CD1c-positive myeloid dendritic cell (primary cell): ENCODE results near the gene DLG2.

Experiments
- DNase-seq: peaks from one replicate; pipeline ENCODE4 v3.0.0-alpha.2; 2016; ENCODE audit errors: extremely low spot score

The DLG2 gene

DNA sequence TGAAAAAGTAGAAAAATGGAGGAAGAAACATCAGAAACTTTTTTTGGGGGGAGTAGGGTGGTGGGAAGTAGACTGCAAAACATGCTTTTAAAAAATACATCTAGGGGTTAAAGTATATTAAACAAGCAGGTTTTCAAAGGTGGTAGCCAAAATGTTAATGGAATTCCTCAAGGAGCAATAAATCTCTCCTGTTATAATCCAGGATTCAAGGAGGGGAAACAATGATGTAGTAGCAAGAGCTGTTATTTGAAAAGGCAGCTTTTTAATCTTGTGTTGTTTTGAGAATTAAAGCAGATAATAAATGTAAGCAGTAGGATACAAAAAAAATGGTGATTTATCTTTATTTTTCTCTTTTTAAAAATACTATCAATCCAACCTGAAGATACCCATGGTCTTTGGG is 1604.4 kb downstream of the DLG2 start:
- no peak for DNase-seq

DNA sequence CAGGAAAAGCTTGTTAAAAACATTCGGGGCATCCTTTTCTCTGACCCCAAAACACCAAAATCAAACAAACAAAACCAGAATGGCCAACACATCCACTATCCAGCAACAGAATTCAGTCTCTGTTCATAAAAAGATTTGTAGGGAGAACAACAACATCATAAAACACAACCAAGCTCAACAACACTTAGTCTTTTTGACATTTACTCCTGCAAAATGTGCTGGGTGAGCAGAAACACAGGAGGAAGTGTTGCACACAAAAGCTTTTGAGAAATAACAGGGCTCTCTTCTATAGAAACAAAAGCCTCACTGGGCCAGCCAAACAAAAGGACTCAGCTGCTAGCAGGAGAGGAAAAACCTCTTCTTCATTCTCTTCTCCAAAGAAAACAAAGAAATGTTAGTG is 1604.9 kb downstream of the DLG2 start:
- DNase-seq: no peak

DNA sequence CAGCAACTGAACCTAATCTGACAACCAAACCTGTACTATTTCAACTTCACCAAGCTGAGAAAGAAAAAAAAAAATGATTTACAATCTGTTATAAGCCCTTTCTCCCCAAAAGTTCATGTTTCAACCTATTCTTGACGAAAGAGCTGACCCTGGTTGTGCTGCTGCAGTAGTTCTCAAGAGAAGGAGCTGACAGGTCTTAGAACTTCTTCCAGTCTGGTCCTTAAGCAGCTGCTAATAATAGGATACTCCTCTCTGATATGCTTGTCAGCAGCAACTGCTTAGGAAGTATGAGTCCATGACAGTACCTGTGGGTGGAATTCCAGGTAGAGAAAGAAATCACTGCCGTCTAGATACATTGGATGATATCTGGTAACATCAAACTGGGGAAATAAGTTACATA is 1605.9 kb downstream of the DLG2 start:
- DNase-seq: no peak

DNA sequence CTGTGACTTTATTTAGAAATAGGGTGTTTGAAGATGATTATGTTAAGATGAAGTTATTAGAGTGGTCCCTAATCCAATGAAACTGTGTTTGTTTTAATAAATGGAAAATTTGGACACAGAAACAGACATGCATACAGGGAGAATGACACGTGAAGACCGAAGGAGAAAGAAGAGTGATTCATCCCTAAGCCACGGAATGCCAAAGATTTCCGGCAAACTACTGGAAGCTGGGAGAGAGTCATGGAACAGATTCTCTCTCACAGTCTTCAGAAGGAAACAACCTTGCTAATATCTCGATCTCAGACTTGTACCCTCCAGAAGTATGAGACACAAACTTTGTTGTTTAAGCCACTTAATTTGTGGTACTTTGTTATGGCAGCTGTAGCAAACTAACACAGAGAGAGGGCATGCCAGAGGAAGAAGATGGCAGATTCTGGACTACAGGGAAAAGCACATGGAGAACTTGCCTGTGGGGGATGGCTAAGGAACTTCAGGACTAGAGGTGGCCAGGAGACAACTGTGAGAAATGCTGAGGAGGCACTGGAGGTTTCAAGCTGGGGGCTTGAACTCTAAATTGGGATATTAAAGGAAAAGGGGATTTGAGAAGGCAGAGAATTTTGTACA is 1607.5 kb downstream of the DLG2 start:
- no peak for DNase-seq

DNA sequence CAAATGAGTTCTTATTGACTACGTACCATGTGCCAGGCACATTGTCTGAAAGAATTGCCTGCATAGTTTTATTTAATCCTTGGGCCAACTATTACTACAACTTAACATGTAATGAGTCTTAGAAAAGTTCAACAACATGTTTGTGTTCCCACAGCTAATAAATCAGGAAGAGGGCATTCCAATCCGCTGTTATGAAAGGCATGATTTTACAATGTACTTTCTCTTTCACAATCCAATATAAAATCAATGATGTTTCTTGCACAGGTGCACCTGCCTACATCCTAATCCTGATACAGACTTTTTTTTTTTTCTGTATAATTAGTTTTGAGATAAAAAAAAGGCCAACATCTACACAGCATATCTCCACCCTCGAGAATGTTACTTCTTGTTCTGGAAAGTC is 1612.6 kb downstream of the DLG2 start:
- DNase-seq: no peak

DNA sequence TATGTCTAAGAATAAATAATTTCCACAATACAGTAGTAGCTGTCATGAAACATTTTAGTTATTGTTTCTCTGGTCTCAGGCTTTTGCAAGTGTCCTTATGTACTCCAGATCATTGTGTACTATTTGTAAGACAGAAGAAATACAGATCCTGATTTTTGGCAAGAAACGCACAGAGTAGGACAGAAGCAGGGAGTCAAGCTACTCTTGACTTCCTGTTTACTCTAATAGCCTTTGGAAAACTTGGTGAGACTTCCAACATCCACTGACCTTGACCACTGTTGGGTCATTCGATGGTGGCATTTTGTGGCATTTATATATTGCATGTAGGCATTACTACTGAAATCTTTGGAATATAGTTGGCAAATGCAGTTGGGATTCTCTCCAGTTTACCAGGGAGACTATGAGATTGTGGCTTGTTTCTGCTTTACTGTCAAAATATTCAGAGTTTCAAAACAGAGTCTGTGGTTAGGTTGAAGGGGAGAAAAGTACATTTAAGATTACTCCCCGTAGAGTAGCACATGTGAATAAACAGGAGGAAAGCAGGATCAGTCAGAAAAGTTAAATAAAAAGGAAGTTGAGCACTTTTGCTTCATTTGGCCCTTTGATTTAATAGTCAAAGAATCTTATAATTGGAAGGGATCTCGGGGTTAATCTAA is 1614.8 kb downstream of the DLG2 start:
- DNase-seq: no peak

DNA sequence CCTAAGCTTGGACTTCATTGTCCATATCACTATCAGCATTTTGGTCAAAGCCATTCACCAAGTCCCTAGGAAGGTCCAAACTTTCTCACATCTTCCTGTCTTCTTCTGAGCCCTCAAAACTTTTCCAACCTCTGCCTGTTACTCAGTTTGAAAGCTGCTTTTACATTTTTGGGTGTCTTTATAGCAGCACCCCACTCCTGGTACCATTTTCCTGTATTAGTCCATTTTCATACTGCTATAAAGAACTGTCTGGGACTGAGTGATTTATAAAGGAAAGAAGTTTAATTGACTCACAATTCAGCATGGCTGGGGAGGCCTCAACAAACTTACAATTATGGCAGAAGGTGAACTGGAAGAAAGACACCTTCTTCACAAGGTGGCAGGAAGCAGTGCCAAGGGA is 1624.0 kb downstream of the DLG2 start:
- no peak for DNase-seq

DNA sequence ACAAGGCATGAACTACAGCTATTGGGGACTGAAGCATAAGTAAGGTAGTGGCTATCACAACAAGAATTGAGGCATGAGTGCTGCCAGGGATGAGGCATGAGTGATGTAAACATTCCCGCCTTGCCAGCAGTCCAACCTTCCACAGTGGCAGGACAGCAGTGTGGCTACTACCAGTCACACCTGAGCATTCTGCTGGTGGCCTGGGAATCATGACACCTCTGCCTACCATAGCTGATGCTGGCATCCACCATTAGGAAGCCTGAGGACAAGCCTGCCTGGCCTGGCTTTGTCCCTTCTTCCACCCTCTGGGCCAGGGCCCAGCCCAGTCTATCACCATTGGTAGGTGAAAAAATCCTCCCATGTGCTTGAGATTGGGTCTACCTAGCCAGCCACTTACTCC is 1628.2 kb downstream of the DLG2 start:
- no peak for DNase-seq

DNA sequence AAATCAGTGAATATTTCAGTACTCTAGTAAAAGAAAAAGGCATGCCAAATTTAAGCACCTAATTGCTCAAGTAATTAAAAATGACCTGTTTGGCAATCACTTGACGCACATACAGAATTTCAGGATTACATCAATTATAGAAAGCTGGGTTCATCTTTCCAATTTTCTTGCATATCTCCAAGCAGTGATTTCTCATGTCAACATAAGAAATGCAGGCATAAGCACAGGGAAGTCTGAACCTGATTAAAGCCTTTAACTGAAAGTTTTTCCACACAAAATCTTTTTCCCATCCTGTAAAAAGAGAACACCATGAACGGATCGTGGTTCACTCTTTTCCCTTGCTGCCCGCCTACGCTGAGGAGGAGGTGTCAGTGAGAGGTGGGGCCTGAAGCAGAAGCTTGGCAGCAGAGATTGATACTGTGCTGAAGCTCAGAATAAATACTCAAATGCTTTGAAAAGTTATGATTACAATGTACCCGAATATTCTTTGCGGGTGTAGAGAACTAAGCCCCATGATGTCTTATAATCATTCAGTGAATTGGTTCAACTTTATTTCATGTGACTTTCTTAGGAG is 1636.9 kb downstream of the DLG2 start:
- no peak for DNase-seq

DNA sequence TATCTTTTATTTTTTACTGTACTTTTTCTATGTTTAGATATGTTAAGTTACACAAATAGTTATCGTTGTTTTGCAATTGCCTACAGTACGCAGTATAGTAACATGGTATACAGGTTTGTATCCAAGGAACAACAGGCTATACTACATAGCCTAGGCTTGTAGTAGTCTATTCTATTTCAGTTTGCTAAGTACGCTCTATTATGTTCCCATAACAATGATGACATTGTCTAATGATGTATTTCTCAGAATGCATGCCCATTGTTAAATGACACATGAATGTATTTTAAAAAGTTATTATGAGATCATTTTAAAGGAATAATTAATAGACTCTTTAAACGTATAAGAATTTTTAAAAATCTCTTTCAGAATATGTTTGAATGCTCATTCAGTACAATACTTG is 1644.3 kb downstream of the DLG2 start:
- no peak for DNase-seq

DNA sequence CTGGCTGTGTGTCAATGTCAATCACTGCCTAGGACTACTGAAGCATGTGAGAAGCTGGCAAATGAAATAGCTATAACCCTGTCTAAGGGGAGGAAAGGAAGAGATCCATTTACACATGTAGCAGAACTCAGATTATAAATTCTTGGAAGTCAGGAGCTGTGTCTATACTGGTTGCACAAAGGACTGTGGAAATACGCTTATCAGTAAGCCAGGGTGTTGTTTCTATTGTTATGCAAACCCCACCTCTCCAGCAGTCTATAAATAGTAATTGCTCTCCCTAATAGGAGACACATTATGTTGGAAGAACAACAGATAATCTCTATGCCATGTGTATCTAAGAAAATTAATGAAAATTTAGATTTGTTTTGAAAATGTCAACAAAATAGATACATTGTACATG is 1647.6 kb downstream of the DLG2 start:
- DNase-seq: no peak

DNA sequence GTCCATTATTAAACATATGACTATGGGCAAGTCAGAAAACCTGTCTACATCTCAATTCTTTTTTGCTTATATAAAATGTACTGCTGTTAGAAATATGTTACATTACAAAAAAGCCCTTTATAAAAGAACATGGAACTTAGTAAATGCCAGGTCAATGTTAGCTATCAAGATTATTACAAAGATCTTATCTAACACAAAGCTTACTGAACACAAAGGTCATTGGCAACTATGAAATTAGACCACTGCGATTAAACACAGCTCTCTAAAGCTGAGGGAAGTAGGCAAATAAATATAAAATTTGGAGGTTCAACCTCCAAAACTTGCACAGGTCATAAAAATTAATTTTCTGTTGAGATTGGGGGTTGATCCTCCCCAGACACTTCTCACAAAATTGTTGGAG is 1648.2 kb downstream of the DLG2 start:
- DNase-seq: no peak

DNA sequence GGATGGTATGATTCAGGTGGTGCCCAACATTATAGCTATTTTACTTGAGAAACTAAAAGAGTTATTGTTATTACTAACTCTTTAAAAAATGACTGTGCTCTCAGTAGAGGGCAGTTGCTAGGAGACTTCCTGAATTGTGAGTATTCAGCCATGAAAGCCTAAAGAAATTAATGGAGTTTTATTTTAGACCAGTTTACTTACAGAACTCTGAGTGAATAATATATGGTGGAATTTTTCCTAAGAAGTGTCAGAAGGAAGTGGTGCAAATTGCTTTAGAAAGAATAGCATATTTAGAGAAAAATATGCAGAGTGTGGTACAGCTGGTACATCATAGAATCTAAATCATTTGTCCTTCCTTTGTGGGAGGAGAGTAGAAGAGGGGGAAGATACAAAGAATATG is 1651.1 kb downstream of the DLG2 start:
- no peak for DNase-seq

DNA sequence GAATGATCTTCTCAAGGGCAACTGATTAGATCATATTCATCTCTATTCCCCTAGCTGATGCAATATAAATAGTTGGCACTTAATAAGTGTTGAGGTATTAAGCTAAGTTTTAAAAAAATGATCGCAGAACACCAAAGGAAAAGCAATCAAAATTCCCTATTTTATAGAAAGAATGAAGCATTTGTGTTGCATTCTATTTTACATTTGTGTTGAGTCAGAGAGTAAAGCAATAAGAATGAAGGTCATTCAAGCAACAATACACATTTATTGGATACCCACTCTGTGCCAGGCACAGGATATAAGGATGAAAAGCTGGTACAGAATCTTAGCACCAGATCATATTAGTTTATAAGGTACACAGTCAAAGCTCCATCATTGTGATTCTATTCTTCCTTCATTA is 1654.6 kb downstream of the DLG2 start:
- no peak for DNase-seq

DNA sequence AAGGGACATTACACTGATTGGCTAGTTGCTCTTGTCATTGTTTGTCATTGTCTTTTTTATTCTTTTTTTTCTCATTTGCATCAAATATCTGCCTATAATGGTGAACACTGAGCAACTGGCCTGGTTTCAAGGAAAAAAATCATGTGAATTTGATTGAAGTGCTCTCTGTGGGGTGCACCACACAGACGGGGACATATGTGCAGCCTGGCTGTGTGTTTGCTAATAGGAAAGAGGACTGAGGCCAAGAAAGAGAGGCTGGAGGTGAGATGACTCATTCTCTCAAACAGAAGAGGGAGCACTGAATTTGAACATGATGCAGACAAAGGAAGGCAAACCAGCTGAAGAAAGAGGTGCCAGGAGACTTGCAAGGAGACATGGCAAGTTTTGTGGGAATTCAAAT is 1656.1 kb downstream of the DLG2 start:
- DNase-seq: no peak

DNA sequence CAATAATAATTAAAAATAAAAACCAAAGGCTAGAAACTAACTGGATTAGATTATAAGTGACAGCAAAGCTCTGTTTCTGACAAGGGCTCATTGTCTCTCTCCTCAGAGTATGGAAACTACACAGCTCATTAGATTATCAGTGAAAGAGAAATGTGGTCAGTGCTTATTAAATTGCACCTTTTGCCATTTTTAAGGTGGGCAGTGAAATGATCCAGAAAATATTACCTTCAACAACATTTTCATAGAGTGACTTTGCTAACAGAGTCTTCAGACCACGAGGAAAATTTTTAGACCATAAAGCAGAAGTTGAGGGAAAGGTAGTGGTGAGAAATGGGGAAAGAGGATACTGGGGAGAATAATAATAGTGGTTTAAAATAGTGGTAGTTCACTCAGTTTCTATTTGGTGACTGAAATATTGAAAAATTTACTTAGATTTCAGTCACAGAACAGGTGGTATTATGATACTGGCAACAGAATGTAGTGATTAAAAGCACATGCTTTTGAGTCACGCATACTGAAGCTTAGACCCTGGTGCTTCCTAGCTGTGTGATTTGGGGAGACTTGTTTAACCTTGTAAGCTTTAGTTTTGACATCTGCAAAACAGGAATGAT is 1657.0 kb downstream of the DLG2 start:
- no peak for DNase-seq

DNA sequence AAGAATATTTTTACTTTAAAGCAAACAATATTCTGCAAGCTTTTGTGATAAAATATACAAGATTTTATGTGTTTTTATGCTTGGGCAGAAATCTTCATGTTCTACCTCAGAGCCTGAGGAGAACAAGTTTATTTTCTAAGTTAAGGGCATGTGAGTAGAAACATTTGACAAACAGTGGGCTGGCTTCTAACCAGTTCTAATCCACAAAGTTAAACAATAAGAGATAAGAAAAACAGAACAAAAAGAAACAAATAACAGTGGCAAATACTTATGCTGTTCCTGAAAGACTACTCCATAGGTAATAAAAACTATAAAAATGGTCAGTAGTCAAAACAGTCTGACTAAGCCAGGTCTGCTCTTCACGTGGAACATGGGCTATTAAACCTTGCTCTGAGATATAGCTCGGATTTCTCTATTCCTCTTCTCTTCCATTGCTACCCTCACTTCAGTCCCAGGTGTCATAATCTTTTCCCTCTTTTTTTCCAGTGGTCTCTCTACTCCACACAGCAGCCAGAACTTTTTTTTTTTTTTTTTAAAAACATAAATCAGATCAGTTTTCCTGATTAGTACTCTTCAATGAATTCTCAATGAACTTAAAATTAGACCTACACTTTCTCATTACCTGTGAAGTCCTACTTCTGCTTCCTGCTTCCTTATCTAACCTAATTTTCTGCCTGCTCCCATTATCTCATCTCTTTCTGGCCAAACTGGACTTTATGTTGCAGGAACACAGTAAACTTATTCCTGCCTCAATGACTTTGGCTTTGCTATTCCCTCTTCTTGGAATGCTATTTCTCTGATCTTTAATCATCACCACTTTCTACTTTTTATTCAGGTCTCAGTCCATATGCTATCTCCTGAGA is 1669.9 kb downstream of the DLG2 start:
- DNase-seq: no peak

DNA sequence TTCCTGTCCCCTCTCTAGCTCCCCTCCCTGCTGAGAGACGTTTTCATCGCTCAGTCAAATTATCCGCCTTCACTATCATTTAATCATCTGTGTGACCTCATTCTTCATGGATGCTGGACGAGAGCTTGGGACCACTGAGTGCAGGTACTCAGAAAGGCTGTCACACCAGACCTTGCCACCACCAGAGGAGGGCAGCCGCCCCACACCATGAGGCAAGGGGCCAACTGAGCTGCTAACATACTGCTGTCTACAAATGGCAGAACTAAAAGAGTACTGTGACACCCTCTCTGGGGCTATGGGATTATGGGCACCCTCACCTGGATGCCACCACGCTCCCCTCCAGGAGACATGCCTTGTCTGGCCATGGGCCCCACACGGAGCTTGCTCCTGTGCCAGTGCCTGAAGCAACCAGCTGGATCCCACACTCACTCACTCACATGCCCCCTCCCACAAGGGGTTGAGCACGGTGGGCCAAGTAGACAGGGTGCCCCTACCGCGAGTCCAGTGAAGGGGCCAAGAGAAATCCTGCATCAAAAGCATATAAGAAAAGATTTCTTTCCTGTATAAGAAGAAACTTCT is 1670.9 kb downstream of the DLG2 start:
- DNase-seq: no peak

DNA sequence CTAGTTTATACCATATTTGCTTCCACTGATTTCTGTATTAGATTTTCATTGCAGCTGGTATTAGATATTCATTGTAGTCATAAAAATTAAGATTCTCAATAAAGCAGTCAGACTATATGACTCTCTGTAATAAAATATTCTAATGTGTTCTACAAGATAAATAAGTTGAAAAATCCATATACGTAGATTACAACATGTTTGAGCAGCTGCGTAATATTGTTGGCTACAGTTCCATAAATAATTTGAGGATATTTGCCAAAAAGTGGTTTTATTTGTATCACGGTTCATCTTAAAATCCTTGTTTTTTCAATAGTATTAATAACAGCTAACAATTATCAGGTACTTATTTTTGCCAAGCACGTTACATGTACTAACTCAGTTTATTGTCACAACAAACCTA is 1672.4 kb downstream of the DLG2 start:
- no peak for DNase-seq

DNA sequence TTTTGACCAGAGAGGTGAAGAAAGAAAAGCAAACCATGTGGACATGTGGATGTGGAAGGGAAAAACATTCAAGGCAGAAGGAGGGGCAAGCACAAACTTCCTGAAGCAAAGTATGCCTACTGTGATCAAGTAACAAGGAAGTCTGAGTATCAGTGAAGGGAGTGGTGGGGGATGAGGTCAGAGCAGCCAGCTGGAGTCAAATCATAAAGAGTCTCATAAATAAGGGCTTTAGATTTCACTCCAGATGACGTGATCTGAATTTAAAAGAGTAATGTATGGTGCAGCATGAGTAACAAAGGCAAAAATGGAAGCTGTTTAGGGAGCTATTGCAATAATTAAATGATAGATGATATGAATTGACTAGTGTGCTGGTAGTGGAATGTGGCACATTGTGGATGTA is 1675.6 kb downstream of the DLG2 start:
- no peak for DNase-seq

DNA sequence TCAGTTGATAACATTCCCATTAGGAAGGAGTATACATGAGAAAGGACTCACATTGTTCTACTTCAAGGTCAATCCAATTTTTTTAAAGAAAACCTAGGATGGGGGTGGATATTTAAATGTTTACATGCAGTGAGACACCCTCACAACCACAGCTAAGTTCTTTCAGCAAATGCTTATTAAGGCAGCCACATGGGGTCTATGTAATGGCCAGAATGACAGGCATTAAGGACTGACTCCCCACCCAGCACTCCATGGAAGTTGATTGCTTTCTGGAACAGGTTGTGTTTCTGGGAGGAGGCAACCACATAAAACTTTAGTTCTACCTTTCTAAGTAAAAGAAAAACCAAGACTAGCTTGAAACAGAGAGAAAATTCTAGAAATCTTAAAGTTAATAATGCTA is 1678.9 kb downstream of the DLG2 start:
- DNase-seq: no peak

DNA sequence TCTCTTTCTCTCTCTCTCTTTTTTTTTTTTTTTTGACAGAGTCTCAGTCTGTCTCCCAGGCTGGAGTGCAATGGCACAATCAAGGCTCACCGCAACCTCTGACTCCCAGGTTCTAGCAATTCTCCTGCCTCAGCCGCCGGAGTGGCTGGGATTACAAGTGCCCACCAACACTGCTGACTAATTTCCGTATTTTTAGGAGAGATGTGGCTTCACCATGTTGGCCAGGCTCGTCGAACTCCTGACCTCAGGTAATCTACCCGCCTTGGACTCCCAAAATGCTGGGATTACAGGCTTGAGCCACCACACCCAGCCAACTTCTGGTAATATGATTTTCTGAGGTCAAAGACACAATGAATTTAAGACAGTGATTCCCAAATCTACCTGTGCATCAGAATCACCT is 1681.2 kb downstream of the DLG2 start:
- no peak for DNase-seq
